Posterior cingulate gyrus (tissue), 11 donors: ENCODE data around the gene PERM1.
"Not testable (repeated sequence)": the region's sequence is repeated elsewhere in the genome, so short reads cannot be mapped to it uniquely, and the experiment has no call there.

ENCODE experiments used
- DNase-seq, 10 donors: peaks; one replicate each; pipeline versions ENCODE4 v3.0.0 to v3.0.0-alpha.2; 2020 to 2021; ENCODE audit warnings: mixed read lengths in 3 of 10
- intact Hi-C: fragments of 100-400 bp; cut with DNase I; formaldehyde crosslinking; loops from one replicate; pipeline ENCODE4 v1.15.1; 2023

Gene PERM1

GRCh38 chr1:981491-981954 is 370 bp downstream of the PERM1 start:
- intact Hi-C loops = no loop called here
- DNase-seq = peak in 1 of 10 donors; percentile 77

GRCh38 chr1:980602-981395 is 1.1 kb downstream of the PERM1 start:
- DNase-seq = no peak

GRCh38 chr1:980137-980571 is 1.7 kb downstream of the PERM1 start:
- intact Hi-C loops = no loop called here
- peak in 1 of 10 donors; percentile 83 for DNase-seq

More at GRCh38 chr1:980602-981395, 1.1 kb downstream of the PERM1 start:
- intact Hi-C loops = no loop called here

- intact Hi-C loops = no loop called here
- DNase-seq = no peak
Observed at GRCh38 chr1:979744-980072, 2.2 kb downstream of the PERM1 start.

- DNase-seq = peak in 1 of 10 donors; percentile 75
- intact Hi-C loops = no loop called here
Observed at GRCh38 chr1:978835-979743, 2.8 kb downstream of the PERM1 start.

- intact Hi-C loops = no loop called here
- DNase-seq = peak in 1 of 10 donors; percentile 81
Observed at GRCh38 chr1:978069-978834, 3.6 kb downstream of the PERM1 start.

- intact Hi-C loops, DNase-seq: not testable (repeated sequence)
Observed at GRCh38 chr1:976791-977190, 5.1 kb downstream of the PERM1 start.

- intact Hi-C loops = no loop called here
- DNase-seq = peak in 4 of 10 donors; percentile 28 to 94 (median 40)
Observed at GRCh38 chr1:975896-976683, 5.8 kb downstream of the PERM1 start.

GRCh38 chr1:975365-975764 is 6.5 kb downstream of the PERM1 start:
- intact Hi-C loops = no loop called here
- DNase-seq = peak in 1 of 10 donors; percentile 80

- intact Hi-C loops = no loop called here
- DNase-seq = peak in 1 of 10 donors; percentile 80
Observed at GRCh38 chr1:974687-975328, 7.1 kb downstream of the PERM1 start.

GRCh38 chr1:974293-974640 is 7.6 kb downstream of the PERM1 start:
- DNase-seq = no peak
- intact Hi-C loops = no loop called here

- DNase-seq = peak in 1 of 10 donors; percentile 78
- intact Hi-C loops = no loop called here
Observed at GRCh38 chr1:973459-974292, 8.2 kb downstream of the PERM1 start.

GRCh38 chr1:972726-973458 is 9.0 kb downstream of the PERM1 start:
- intact Hi-C loops = no loop called here

GRCh38 chr1:971751-972506 is 10.0 kb downstream of the PERM1 start:
- intact Hi-C loops = no loop called here
- no peak for DNase-seq

More at GRCh38 chr1:972726-973458, 9.0 kb downstream of the PERM1 start:
- DNase-seq = peak in 2 of 10 donors; percentile 68 to 77

GRCh38 chr1:970973-971730 is 10.7 kb downstream of the PERM1 start:
- intact Hi-C loops = no loop called here
- no peak for DNase-seq

- intact Hi-C loops = no loop called here
- no peak for DNase-seq
Observed at GRCh38 chr1:970242-970972, 11.5 kb downstream of the PERM1 start.
